GM18526 (cell line): ENCODE measurements around the gene OSBPL9.

Experiments used
- POLR2A ChIP-seq: IDR thresholded peaks from 3 replicates; pipeline ENCODE4 v1.6.1; 2011; ENCODE audit not compliant: insufficient read length; ENCODE audit errors: extremely low read depth

The OSBPL9 gene

GRCh38 chr1:51643362-51643761, 26.5 kb downstream of the OSBPL9 start:
- TF ChIP-seq POLR2A: no peak

GRCh38 chr1:51644020-51644419, 27.1 kb downstream of the OSBPL9 start:
- TF ChIP-seq POLR2A: no peak

GRCh38 chr1:51644533-51645197, 27.8 kb downstream of the OSBPL9 start:
- no peak for TF ChIP-seq POLR2A

GRCh38 chr1:51648180-51649109, 31.6 kb downstream of the OSBPL9 start:
- TF ChIP-seq POLR2A: no peak

GRCh38 chr1:51649593-51650091, 32.8 kb downstream of the OSBPL9 start:
- no peak for TF ChIP-seq POLR2A

GRCh38 chr1:51650198-51650597, 33.3 kb downstream of the OSBPL9 start:
- no peak for TF ChIP-seq POLR2A

- no peak for TF ChIP-seq POLR2A
These were observed 34.7 kb downstream of the OSBPL9 start for GRCh38 chr1:51651552-51651942.

- TF ChIP-seq POLR2A: no peak
These were observed 35.7 kb downstream of the OSBPL9 start for GRCh38 chr1:51652599-51652998.

GRCh38 chr1:51653127-51653526, 36.2 kb downstream of the OSBPL9 start:
- no peak for TF ChIP-seq POLR2A

- TF ChIP-seq POLR2A: no peak
These were observed 37.1 kb downstream of the OSBPL9 start for GRCh38 chr1:51654000-51654399.

GRCh38 chr1:51656374-51656773, 39.5 kb downstream of the OSBPL9 start:
- no peak for TF ChIP-seq POLR2A

GRCh38 chr1:51660580-51660979, 43.7 kb downstream of the OSBPL9 start:
- no peak for TF ChIP-seq POLR2A

- no peak for TF ChIP-seq POLR2A
These were observed 44.2 kb downstream of the OSBPL9 start for GRCh38 chr1:51661081-51661518.

- no peak for TF ChIP-seq POLR2A
These were observed 46.2 kb downstream of the OSBPL9 start for GRCh38 chr1:51663105-51663504.

- TF ChIP-seq POLR2A: no peak
These were observed 46.8 kb downstream of the OSBPL9 start for GRCh38 chr1:51663721-51664120.
